Measurements from ENCODE around the gene LRP5. TPM values are rescaled to one million over a fixed set of nuclear protein-coding genes. Genes with fewer than 3 reads are reported as not detected.

The LRP5 gene
- total RNA-seq, 1 donor: 3.3 TPM

DNA sequence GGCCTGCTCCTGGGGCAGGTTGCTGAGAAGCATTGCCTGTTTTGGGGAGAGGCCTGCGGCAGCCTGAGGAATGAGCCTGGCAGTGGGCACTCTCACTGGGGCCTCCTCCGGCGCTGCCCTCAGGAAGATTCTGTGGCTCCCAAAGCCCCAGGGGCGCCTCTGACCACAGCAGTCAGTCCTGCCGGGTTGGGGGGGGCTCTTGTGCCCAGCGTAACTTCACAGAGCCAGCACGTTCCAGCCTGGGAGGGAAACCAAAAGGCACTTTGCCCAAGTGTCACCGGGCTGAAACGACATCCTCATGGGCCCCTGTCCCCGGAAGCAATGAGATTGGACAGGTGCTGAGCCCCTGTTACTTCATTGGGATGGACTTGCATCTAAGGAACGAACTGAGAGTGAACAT is 4.3 kb upstream of the LRP5 start:
- TF ChIP-seq, protein P1, sequence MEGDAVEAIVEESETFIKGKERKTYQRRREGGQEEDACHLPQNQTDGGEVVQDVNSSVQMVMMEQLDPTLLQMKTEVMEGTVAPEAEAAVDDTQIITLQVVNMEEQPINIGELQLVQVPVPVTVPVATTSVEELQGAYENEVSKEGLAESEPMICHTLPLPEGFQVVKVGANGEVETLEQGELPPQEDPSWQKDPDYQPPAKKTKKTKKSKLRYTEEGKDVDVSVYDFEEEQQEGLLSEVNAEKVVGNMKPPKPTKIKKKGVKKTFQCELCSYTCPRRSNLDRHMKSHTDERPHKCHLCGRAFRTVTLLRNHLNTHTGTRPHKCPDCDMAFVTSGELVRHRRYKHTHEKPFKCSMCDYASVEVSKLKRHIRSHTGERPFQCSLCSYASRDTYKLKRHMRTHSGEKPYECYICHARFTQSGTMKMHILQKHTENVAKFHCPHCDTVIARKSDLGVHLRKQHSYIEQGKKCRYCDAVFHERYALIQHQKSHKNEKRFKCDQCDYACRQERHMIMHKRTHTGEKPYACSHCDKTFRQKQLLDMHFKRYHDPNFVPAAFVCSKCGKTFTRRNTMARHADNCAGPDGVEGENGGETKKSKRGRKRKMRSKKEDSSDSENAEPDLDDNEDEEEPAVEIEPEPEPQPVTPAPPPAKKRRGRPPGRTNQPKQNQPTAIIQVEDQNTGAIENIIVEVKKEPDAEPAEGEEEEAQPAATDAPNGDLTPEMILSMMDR (IDR thresholded peaks at IDR 0.05; ENCODE audit: insufficient read depth, low read length): no peak
- DNase-seq (ENCODE audit: low read depth): no peak
- no peak overlapping the region for H3K4me3 ChIP-seq (ENCODE audit: low read depth, low read length)

DNA sequence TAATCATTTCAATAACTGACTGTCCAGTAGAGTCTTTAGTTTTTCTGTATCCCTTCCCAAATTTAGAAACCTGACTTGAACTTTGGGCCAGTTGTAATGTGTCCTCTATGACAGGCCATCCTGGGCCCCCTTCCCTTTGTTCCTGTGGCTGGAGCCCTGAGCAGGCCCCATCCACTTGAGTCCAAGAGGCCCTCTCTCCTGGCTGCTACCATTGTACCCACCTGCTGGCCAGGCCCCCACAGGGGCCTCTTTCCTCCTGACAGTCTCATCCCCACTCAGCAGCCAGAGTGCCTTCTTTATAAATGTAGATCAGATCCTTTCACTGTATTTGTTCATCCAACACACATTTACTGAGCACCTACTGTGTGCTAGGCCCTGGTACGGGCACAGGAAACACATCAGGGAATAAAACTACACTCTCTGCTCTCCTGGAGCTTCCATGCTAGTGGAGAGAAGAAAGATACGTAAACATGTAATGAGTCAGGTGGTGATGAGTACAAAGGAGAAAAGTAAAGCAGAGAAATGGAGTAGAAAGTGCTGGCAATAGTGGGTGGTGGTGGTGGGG is 2.7 kb upstream of the LRP5 start:
- TF ChIP-seq, protein P1 (IDR thresholded peaks at IDR 0.05; ENCODE audit: insufficient read depth, low read length): no peak
- DNase-seq (ENCODE audit: low read depth): no peak
- no peak overlapping the region for H3K4me3 ChIP-seq (ENCODE audit: low read depth, low read length)

DNA sequence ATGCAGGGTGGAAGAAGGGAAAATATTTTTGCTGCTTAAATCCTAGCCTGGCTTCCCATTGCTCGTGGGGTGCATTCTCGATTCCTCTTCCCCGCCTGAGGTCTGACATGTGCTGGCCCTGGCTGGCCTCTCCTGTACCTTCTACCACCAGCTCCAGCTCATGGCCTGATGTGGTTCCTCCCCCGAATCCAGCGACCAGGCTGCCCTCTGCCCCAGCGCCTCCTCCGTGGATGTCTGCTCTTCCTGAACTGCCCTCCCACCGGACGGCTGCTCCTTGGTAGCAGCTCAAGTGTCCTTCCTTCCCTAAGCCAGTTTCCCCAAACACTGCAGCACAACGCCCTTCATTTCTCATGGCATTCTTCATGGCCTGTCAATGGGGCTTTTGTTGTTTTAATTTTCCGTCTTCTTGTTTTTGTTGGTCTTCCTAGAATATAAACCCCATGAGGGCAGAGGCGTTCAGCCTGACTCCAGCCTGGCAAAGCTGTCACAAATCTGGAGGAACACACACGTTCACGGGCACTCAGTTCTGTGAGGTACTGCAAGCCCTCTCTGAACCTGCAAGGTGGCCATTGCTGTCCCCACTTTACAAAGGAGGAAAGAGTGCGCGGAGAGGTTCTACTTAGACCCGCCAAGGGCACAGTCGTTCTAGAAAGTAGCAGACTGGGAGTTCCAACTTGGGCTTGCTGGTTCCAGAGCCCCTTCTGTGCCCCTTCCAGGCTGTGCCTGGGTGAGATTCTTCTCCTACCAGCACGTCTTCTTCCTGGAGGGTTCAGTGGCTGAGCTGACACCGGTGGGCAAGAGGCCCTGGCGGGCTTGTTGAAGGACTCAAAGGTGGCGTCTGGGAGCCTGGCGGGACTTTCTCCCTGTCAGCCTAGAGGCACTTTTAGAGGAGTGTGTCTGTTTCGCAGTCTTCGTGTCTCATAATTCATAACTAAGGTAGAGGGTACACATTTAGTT is 953 bp upstream of the LRP5 start:
- TF ChIP-seq, protein P1 (IDR thresholded peaks at IDR 0.05; ENCODE audit: insufficient read depth, low read length): no peak
- no peak for DNase-seq (ENCODE audit: low read depth)
- H3K4me3 ChIP-seq (ENCODE audit: low read depth, low read length): no peak overlapping the region

DNA sequence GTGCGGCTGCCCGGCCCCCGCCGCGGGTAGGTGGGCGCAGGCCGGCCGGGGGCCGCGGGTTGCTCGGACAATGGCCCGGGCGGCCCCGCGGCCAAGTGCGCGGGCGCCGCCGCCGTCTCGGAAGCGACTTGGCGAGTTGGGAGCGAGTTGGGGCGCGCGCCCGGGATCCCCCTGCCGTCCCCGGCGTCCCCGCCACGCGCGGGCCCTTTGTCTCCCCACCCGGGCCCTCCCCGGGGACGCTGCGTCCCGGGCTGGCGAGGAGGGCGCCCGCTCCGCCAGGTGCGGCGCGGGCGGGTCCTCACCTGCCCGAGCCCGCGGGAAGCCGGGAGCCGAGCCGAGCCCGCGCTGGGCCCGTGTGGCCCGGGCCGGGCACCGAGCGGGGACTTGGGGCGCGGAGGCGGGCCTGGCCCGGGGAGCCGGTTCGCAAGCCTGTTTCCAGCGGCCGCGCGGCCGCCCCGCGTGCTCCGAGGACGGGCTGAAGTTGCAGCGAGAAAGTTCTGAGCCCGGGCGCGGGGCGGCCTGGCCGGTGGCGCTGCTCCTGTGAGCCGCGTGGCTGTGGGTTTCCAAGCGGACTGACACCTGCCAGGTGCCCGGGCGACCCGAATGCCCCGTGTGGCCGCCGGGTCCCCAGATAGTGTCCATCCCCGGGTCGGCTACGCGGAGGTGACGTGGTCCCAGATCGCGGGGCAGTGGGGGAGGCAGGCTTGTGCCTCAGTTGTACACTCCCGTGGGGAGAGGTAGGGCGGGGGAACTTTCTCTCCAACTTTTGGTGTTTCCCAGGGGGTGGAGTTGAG is 586 bp downstream of the LRP5 start:
- DNase-seq (ENCODE audit: low read depth): no peak
- TF ChIP-seq, protein P1 (IDR thresholded peaks at IDR 0.05; ENCODE audit: insufficient read depth, low read length): no peak
- H3K4me3 ChIP-seq (ENCODE audit: low read depth, low read length): peak overlapping the region; percentile 64

- DNase-seq (ENCODE audit: low read depth): peak; percentile 25
- TF ChIP-seq, protein P1 (IDR thresholded peaks at IDR 0.05; ENCODE audit: insufficient read depth, low read length): no peak
- peak overlapping the region; percentile 64 for H3K4me3 ChIP-seq (ENCODE audit: low read depth, low read length)
These were observed 1.3 kb downstream of the LRP5 start for GRCh38 chr11:68313574-68314202.

Measured in fibroblast of the aortic adventitia (primary cell).